GM18873 (cell line): ENCODE measurements around the gene GALNT7.
"Not testable (repeated sequence)": the region's sequence is repeated elsewhere in the genome, so short reads cannot be mapped to it uniquely, and the experiment has no call there.

Source experiments
- ATAC-seq: cut with Tn5 transposase; IDR thresholded peaks from one replicate; pipeline ENCODE4 v1.9.1; 2021; ENCODE audit warnings: mild to moderate bottlenecking, moderate library complexity, moderate number of reproducible peaks; ENCODE audit not compliant: unreplicated experiment, low FRiP score

The GALNT7 gene

GRCh38 chr4:173165706-173166105 lies 2.9 kb upstream of the GALNT7 start:
- no peak for ATAC-seq

DNA sequence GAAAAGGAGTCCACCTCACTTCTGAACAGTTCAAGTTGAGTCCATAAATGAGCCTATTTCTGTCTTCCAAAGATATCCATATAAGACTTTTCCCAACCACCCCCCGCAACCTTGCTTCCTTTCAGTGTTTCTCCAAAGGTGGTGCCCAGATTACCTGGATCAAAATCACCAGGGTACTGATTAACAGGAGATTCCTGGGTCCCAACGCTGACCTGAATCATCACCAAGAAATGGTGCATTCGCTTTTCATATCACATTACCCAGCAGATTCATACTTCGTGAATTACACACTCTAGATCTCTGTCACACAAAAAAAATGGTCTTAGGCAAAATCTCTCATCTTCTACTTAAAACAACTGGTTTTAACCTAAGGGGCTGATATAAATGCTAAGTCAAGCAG lies 2.1 kb upstream of the GALNT7 start:
- no peak for ATAC-seq

DNA sequence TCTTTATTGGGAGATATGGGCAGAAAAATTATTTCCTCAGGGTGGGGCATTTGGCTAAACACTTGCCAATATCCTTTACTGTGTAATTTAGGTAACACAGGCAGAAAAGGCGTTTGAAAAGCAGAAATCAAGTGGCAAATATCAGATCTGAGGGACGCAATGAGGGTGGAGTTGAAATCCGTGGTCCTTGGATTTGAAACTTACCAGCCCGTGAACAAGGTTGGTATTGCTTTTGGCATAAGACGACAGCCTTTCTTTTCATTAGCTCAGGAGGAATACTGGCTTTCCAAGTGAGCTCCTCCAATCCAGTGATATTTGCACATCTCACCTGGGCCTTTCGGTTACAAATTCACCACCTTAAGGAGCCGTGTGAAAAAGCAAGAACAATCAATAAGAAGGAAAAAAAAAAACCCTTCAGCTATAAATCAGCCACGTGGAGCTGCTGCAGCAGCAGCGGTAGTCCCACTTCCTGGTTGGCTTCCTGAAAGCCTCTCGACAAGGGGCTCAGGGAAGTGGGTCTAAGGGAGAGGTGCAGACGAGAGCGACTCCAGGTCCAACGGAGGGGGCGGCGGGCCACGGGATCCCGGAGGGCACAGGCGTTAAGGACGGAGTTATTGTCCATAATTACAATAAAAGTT lies 734 bp upstream of the GALNT7 start:
- ATAC-seq = peak; percentile 22

GRCh38 chr4:173169178-173169427 lies 492 bp downstream of the GALNT7 start:
- no peak for ATAC-seq

- peak; percentile 60 for ATAC-seq
These were observed 994 bp downstream of the GALNT7 start for GRCh38 chr4:173169428-173170181.

GRCh38 chr4:173170182-173170778 lies 1.7 kb downstream of the GALNT7 start:
- ATAC-seq = no peak

GRCh38 chr4:173171098-173171497 lies 2.5 kb downstream of the GALNT7 start:
- ATAC-seq = no peak

DNA sequence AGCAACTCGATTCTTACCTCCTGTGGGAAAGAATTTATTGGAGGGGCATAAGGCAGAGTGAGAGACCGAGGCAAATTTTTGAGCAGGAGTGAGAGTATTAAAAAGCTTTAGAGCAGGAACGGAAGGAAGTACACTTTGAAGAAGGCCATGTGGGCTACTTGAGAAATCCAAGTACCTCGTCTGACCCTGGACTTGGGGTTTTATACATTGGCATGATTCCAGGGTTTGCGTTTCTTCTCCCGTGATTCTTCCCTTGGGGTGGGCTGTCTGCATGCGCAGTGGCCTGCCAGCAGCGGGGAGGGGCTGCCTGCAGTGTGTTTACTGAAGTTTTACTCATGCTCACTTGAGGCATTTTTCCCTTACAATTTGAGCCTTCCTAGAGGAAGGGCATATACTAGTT lies 3.4 kb downstream of the GALNT7 start:
- ATAC-seq = no peak

GRCh38 chr4:173174184-173174583 lies 5.6 kb downstream of the GALNT7 start:
- ATAC-seq = no peak

DNA sequence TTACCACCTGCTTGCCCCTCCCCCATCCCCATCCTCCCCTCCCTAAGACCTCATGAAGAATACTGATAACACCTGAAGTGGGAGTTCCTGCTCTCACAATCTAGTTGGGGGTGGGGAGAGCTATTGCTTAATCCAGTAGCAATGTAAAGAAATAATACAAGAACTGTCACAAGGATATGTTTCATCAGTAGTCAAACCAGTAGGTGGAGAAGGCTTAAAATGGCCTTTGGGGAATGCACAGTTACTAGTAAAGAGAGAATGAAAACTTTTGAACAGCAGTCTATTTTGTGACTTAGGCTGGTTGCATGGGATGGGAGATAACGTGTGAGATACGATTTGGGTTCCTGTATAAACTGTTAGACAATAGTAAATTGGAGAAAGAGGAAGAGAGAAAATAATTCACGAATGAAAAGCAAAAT lies 6.0 kb downstream of the GALNT7 start:
- ATAC-seq = no peak

- no peak for ATAC-seq
These were observed 7.4 kb downstream of the GALNT7 start for GRCh38 chr4:173176010-173176409.

DNA sequence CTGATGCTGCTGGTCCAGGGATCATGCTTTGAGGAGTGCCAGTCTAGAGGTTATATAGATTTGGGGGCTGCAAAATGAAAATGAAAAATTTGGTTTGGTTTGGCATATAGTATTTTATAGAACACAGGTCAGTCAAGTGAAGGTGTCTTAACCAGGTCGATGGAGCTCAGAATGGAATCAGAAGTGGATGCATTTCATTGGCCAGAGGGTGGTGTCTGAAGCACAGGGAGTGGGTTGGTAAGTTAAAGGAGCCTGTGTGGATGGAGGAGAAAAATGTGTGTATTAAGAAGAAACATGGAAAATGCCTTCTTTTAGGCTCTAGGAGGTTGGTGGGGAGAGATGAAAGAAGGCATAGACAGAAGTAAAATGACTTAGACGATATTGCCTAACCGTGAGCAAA lies 8.6 kb downstream of the GALNT7 start:
- no peak for ATAC-seq

DNA sequence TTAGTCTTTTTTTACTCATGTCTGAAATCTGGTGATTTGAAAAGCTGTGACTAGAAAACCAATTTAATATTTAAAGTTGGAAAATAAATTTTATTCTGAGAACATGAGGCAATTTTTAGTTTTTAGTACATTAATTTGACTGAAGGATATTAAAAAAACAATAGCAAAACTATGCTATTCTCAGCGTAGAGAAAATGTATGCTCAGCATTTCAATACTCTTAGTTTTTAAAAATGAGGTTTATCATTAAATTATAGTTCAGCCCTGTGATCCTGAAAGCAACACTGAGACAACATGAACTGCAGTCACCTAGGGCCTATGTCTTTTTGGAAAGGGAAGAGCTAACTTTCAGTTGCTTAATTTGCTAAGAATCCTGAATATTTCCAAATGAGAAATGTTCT lies 9.5 kb downstream of the GALNT7 start:
- ATAC-seq = no peak

DNA sequence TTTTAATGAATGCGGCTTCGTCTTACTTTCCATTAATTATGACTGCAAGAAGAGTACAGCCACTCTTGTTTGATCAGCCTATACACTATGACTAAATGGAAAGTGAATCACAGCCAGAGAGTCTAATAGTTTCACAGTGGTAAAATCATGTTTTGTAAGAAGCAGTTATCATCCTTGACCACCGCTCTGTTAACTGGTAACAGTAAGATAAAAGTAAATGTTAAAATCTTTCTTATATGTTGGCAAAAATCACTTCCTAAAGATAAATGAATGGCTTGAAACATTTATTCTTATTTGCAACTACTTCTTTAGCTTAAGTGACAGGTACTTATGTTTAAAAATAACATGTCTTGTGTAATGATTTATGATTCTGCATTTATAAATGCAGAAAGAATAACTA lies 13.2 kb downstream of the GALNT7 start:
- ATAC-seq = no peak

GRCh38 chr4:173182403-173182802 lies 13.8 kb downstream of the GALNT7 start:
- no peak for ATAC-seq

GRCh38 chr4:173183659-173184247 lies 15.1 kb downstream of the GALNT7 start:
- not testable (repeated sequence) for ATAC-seq

GRCh38 chr4:173185847-173186510 lies 17.4 kb downstream of the GALNT7 start:
- ATAC-seq = no peak

DNA sequence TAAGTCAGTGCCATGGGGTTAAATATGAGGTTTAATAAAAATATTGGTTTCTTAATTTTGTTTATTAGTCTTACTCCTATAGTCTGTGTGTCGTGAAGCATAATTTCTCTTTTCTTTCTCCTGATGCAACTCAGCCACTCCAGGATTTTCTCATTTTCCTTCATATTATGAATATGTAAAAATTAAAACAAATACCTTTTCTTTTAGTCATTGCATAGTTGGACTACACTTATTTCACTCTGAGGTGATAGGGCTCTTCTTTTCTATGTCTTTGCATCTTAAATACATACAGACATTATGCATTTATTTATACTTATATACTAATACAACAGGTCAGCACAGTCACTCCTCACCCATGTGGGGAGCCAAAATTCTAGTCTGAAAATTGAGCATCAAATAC lies 19.1 kb downstream of the GALNT7 start:
- ATAC-seq = no peak

DNA sequence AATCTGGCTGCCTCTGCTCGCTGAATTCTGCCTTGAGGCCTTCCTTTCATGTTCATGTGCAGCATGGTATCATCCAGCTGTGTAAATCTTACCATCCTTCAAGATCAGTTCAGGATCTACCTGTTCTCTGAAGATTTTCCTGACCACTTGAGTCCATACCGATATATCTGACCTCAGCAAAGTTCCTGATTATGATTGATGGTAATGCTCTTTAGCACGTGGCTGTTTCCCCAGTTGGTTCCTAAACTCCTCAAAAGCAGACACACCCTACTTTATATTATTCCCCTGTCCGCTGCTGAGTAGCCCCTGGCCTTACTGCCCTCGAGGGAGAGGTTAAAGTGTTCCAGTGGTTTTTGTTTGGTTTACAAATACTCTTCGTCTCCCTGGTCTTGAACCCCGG lies 20.0 kb downstream of the GALNT7 start:
- no peak for ATAC-seq

DNA sequence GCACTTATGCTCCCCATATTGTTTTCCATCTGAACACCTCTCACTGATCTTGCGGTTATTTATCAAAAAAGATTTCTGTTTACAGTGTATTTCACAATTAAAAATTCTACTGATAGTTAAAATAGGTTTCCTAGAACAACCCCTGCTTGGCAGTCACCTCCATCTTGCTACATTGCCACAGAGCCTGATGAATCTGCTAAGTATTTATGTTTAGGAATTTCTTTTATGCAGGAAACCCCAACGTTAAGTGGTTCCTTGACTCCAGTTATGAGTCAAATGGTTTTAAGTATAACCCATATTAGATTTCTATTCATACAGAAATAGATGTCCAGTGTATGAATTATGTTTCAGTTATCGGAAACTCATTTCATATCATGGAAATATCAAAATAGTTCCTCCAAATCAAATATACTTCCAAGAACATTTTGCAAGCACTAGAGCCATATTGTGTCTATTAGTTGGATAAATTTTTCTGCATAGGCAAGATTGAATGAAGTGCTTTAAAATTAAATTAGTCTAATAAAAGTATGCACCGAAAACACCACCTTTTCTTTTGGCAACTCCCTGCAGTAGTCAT lies 20.6 kb downstream of the GALNT7 start:
- ATAC-seq = no peak

DNA sequence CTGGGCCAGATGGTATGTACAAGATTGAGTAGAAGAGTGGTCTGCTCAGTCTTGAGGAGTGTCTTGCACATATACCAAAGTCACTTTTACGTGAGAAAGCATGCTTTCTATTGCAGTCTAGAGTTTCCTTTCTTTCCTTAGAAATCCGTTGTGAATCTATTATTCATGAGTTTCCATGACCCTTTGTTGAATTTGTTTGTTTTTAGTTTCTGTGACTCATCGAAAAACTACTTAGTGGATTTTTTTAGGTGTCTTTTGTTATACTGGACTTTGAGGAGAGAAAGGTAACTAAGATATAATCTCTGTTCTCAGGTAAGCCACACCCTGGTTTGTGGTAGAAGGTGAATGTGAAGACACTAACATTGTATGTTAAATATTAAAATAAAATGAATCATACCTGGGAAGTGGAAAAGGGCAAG lies 23.0 kb downstream of the GALNT7 start:
- ATAC-seq = no peak
